ENCODE results near the gene BEND6.

DNA sequence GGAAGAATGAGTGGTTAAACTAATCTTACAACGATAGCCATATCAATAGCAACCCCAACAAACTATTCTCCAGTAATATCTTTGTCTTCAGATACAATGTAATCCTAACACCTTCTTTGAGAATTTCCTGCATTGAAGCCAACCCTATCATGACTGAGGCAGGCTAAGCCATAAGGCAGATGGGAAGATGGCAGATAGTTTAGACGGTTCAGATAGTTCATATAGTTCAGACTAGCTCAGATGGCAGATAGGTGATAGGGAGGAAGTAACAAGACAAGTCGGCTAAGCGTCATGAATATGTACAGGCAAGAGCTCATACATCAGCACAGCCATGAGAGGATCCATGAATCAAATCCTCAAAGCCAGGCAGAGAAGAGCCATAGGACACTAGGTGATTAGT lies 39.1 kb upstream of the BEND6 start:
- no peak for TF ChIP-seq EZH2 (IDR thresholded peaks at IDR 0.05; ENCODE audit: borderline replicate concordance, insufficient read depth, low read depth, low read length, poor library complexity, severe bottlenecking)
- TF ChIP-seq, protein P1, sequence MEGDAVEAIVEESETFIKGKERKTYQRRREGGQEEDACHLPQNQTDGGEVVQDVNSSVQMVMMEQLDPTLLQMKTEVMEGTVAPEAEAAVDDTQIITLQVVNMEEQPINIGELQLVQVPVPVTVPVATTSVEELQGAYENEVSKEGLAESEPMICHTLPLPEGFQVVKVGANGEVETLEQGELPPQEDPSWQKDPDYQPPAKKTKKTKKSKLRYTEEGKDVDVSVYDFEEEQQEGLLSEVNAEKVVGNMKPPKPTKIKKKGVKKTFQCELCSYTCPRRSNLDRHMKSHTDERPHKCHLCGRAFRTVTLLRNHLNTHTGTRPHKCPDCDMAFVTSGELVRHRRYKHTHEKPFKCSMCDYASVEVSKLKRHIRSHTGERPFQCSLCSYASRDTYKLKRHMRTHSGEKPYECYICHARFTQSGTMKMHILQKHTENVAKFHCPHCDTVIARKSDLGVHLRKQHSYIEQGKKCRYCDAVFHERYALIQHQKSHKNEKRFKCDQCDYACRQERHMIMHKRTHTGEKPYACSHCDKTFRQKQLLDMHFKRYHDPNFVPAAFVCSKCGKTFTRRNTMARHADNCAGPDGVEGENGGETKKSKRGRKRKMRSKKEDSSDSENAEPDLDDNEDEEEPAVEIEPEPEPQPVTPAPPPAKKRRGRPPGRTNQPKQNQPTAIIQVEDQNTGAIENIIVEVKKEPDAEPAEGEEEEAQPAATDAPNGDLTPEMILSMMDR (IDR thresholded peaks at IDR 0.05): no peak

Measured in B cell (primary cell).